HEK293T (cell line): ENCODE data around the gene NKD2.

Experiments
- FOXA1 ChIP-seq: fragments of 450-650 bp; IDR thresholded peaks from 2 replicates; pipeline ENCODE4 v1.6.1; 2016; ENCODE audit warnings: mild to moderate bottlenecking
- L3MBTL2 ChIP-seq: fragments of 450-650 bp; conservative IDR thresholded peaks from 2 replicates; pipeline ENCODE4 v1.6.1; 2016; ENCODE audit warnings: mild to moderate bottlenecking
- SP1 ChIP-seq: fragments of 450-650 bp; IDR thresholded peaks from 2 replicates; pipeline ENCODE4 v1.6.1; 2017

GRCh38 chr5:1033606-1034420 lies 25.2 kb downstream of the NKD2 start:
- TF ChIP-seq FOXA1: no peak
- TF ChIP-seq L3MBTL2: no peak
- no peak for TF ChIP-seq SP1
